ENCODE data around the gene SAFB. TPM values are rescaled to one million over a fixed set of nuclear protein-coding genes. Genes with fewer than 3 reads are reported as not detected.
A peak's percentile ranks its signal among the peaks of the same experiment; 100 is the strongest.

Gene SAFB
- total and polyA plus RNA-seq, 2 of the 13 experiments (the other 11 are each of a cell fraction or from before 2014, with no cell fraction given): 21.0 to 28.4 TPM

DNA sequence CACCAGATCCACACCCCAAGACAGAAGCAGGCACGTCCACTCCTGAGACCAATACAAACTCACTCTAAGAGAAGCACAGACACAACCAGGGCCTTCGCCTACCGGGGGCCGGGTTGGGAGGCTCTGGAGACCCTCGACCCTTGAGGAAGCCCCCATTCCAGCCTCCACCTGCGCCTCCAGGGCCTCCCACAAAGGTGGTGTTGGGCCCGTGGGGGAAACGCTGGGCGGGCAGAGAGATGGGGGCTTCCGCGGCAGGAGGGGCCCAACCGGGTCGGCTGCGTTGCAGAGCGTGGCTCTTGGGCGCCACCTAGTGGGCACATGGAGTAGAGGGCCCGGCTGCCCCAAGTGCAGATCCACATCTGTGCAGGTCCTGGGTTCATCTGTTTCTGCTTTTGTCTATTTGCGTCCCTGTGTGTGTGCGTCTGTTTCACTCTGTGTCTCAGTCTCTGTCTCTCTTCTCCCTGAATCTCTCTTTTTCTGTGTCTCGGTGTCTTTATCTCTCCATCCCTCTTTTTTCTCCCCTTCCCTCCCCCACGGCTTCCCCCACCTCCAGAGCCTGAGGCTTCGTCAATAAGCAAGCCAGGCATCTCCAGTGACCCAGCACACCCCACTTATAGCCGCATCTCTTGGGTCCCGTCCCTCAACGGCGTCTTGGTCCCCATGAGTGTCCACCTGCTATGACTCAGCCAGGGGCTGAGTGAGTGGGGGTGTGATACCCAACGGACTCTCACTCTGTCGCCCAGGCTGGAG is 44.6 kb upstream of the SAFB start:
- ATAC-seq (peak; percentile 86), FAIRE-seq (no peak), DNase-seq (ENCODE audit: low spot score) (peak; percentile 38)
- H3K36me3 ChIP-seq (replicated peaks in 1 of 2; ENCODE audit: control insufficient read depth in 1 of 2, insufficient read depth in 2 of 2, low read length in 2 of 2): no peaks in the 10 kb centered on the region
- CTCF ChIA-PET (ENCODE audit: low intra/inter-chr PET ratio, low total read pairs): interaction anchor here (0.8 to 2.2 kb wide), 2 partner anchors 30 to 32 kb away, joined by 3 to 19 read pairs; no protein-coding TSS in a partner anchor
- H3K4me2 ChIP-seq (ENCODE audit: low read depth, low read length): peak overlapping the region; percentile 97
- H3K9me3 ChIP-seq (ENCODE audit: low read length): no peaks in the 10 kb centered on the region
- POLR2A ChIA-PET: no interaction called here
- in situ Hi-C loops (cut with HindIII; ENCODE audit: extremely low pct_ligation_motif_present, low pct_unique_long_range_greater_than_20kb): loop anchor here (5.0 kb wide), 1 partner anchor 36 kb away; no protein-coding TSS in a partner anchor
- no peaks in the 10 kb centered on the region for H3K27me3 ChIP-seq (ENCODE audit: control insufficient read depth in 1 of 2, insufficient read depth in 2 of 2, low read length in 2 of 2)
- WGBS (ENCODE audit: low lambda C conversion rate): 30% methylated on average over 14 of the region's 28 CpGs
- no peaks in the 10 kb centered on the region for H3K79me2 ChIP-seq (ENCODE audit: insufficient read depth, low read length)
- peaks cover 30% of the 10 kb centered on the region for H3K4me1 ChIP-seq (ENCODE audit: insufficient read depth, low read length)
- intact Hi-C loops (cut with micrococcal nuclease; ENCODE audit: unreplicated experiment): loop anchor here (2.0 kb wide), 1 partner anchor 31 kb away; no protein-coding TSS in a partner anchor
- peak overlapping the region; percentile 14 for H3K27ac ChIP-seq (ENCODE audit: extremely low read length, insufficient read depth, low read length)
- H3K4me3 ChIP-seq (replicated peaks in 1 of 3; ENCODE audit: insufficient read depth in 1 of 3, low read depth in 2 of 3, low read length in 3 of 3): peak overlapping the region; percentile 54 to 75 (median 58)
- BruUV-seq (replicated peaks): no TSS peak
- H4K20me1 ChIP-seq (ENCODE audit: insufficient read depth, low read length): no peaks in the 10 kb centered on the region
- H3K9ac ChIP-seq (ENCODE audit: insufficient read depth, low read depth, low read length): peak overlapping the region; percentile 64
- H2AFZ ChIP-seq (ENCODE audit: low read length): no peak overlapping the region
- TF ChIP-seq, protein P1, sequence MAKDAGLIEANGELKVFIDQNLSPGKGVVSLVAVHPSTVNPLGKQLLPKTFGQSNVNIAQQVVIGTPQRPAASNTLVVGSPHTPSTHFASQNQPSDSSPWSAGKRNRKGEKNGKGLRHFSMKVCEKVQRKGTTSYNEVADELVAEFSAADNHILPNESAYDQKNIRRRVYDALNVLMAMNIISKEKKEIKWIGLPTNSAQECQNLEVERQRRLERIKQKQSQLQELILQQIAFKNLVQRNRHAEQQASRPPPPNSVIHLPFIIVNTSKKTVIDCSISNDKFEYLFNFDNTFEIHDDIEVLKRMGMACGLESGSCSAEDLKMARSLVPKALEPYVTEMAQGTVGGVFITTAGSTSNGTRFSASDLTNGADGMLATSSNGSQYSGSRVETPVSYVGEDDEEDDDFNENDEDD (CRISPR knock-in tag; IDR thresholded peaks at IDR 0.05; ENCODE audit: borderline replicate concordance): no peak
- TF ChIP-seq KLF13 (CRISPR knock-in tag; IDR thresholded peaks at IDR 0.05) (no peak), IKZF4 (CRISPR knock-in tag; IDR thresholded peaks at IDR 0.05; ENCODE audit: borderline replicate concordance, low read depth, not compliant biosample characterization) (no peak), ZC3H4 (CRISPR knock-in tag; IDR thresholded peaks at IDR 0.05; ENCODE audit: borderline replicate concordance) (no peak), ZNF766 (CRISPR knock-in tag; IDR thresholded peaks at IDR 0.05; ENCODE audit: borderline replicate concordance) (no peak), ZNF33A (CRISPR knock-in tag; IDR thresholded peaks at IDR 0.05; ENCODE audit: borderline replicate concordance) (no peak), ZSCAN22 (CRISPR knock-in tag; IDR thresholded peaks at IDR 0.05) (no peak), MTF2 (CRISPR knock-in tag; IDR thresholded peaks at IDR 0.05; ENCODE audit: borderline replicate concordance) (no peak), KLF6 (CRISPR knock-in tag; IDR thresholded peaks at IDR 0.05) (no peak), YEATS2 (CRISPR knock-in tag; IDR thresholded peaks at IDR 0.05; ENCODE audit: borderline replicate concordance) (no peak), SATB2 (CRISPR knock-in tag; IDR thresholded peaks at IDR 0.05) (no peak)
- TF ChIP-seq, protein P2, sequence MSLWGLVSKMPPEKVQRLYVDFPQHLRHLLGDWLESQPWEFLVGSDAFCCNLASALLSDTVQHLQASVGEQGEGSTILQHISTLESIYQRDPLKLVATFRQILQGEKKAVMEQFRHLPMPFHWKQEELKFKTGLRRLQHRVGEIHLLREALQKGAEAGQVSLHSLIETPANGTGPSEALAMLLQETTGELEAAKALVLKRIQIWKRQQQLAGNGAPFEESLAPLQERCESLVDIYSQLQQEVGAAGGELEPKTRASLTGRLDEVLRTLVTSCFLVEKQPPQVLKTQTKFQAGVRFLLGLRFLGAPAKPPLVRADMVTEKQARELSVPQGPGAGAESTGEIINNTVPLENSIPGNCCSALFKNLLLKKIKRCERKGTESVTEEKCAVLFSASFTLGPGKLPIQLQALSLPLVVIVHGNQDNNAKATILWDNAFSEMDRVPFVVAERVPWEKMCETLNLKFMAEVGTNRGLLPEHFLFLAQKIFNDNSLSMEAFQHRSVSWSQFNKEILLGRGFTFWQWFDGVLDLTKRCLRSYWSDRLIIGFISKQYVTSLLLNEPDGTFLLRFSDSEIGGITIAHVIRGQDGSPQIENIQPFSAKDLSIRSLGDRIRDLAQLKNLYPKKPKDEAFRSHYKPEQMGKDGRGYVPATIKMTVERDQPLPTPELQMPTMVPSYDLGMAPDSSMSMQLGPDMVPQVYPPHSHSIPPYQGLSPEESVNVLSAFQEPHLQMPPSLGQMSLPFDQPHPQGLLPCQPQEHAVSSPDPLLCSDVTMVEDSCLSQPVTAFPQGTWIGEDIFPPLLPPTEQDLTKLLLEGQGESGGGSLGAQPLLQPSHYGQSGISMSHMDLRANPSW (CRISPR knock-in tag; IDR thresholded peaks at IDR 0.05; ENCODE audit: borderline replicate concordance): no peak
- TF ChIP-seq, protein P3, sequence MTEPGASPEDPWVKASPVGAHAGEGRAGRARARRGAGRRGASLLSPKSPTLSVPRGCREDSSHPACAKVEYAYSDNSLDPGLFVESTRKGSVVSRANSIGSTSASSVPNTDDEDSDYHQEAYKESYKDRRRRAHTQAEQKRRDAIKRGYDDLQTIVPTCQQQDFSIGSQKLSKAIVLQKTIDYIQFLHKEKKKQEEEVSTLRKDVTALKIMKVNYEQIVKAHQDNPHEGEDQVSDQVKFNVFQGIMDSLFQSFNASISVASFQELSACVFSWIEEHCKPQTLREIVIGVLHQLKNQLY (CRISPR knock-in tag; IDR thresholded peaks at IDR 0.05): no peak
- TF ChIP-seq, protein P4, sequence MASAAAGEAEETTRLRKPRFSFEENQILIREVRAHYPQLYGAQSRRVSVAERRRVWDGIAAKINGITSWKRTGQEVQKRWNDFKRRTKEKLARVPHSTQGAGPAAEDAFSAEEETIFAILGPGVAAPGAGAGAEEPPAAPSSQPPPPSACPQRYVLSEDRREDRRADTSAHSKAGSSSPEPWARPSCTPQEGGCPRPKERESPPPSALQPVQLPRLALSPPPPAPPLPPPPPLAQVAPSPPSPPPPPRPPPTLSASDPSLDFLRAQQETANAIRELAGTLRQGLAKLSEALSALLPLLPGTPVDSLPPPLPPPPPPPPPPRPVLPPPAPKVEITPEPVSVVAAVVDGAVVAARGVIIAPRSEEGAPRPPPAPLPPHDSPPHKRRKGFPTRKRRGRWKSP (CRISPR knock-in tag; IDR thresholded peaks at IDR 0.05): no peak
- TF ChIP-seq, protein P5, sequence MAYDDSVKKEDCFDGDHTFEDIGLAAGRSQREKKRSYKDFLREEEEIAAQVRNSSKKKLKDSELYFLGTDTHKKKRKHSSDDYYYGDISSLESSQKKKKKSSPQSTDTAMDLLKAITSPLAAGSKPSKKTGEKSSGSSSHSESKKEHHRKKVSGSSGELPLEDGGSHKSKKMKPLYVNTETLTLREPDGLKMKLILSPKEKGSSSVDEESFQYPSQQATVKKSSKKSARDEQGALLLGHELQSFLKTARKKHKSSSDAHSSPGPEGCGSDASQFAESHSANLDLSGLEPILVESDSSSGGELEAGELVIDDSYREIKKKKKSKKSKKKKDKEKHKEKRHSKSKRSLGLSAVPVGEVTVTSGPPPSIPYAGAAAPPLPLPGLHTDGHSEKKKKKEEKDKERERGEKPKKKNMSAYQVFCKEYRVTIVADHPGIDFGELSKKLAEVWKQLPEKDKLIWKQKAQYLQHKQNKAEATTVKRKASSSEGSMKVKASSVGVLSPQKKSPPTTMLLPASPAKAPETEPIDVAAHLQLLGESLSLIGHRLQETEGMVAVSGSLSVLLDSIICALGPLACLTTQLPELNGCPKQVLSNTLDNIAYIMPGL (CRISPR knock-in tag; IDR thresholded peaks at IDR 0.05; ENCODE audit: borderline replicate concordance in 1 of 2, low read depth in 1 of 2): peak; percentile 66 to 85; a peak in 3 of 4 replicates
